Astrocyte of the cerebellum (primary cell): ENCODE measurements around the gene AGMO.

Experiments used
- DNase-seq: peaks from one replicate; pipeline ENCODE4 v3.0.0-alpha.2; 2011; ENCODE audit warnings: low read depth
- H3K4me3 ChIP-seq: 2 replicates; pipeline ENCODE4 v1.5.1; 2011; ENCODE audit warnings: mild to moderate bottlenecking, low read depth, low read length, moderate library complexity
- CTCF ChIP-seq: IDR thresholded peaks from 2 replicates; pipeline ENCODE4 v1.5.1; 2012; ENCODE audit warnings: low read length, low read depth, moderate library complexity, mild to moderate bottlenecking; ENCODE audit errors: missing control alignments
- in situ Hi-C: cut with HindIII; loops from 2 replicates; pipeline ENCODE4 v1.10.0; 2017; ENCODE audit warnings: low sequenced_read_pairs

Gene AGMO

GRCh38 chr7:15288741-15289140 is 273.1 kb downstream of the AGMO start:
- DNase-seq: peak; percentile 9
- H3K4me3 ChIP-seq: no peak overlapping the region
- in situ Hi-C loops: no loop called here
- no peak for TF ChIP-seq CTCF

GRCh38 chr7:15284396-15284795 is 277.4 kb downstream of the AGMO start:
- TF ChIP-seq CTCF: no peak
- H3K4me3 ChIP-seq: no peak overlapping the region
- DNase-seq: no peak
- in situ Hi-C loops: no loop called here

- TF ChIP-seq CTCF: no peak
- in situ Hi-C loops: no loop called here
Measured at GRCh38 chr7:15280078-15280733, 281.6 kb downstream of the AGMO start.

GRCh38 chr7:15279640-15280039 is 282.2 kb downstream of the AGMO start:
- no peak for DNase-seq
- H3K4me3 ChIP-seq: no peak overlapping the region
- TF ChIP-seq CTCF: no peak
- in situ Hi-C loops: no loop called here

More at GRCh38 chr7:15280078-15280733, 281.6 kb downstream of the AGMO start:
- H3K4me3 ChIP-seq: no peak overlapping the region
- DNase-seq: no peak

GRCh38 chr7:15257689-15258088 is 304.1 kb downstream of the AGMO start:
- in situ Hi-C loops: no loop called here
- no peak for TF ChIP-seq CTCF
- no peak for DNase-seq
- no peak overlapping the region for H3K4me3 ChIP-seq

GRCh38 chr7:15252181-15252580 is 309.6 kb downstream of the AGMO start:
- TF ChIP-seq CTCF: no peak
- in situ Hi-C loops: no loop called here
- no peak overlapping the region for H3K4me3 ChIP-seq
- DNase-seq: no peak
